Gastrocnemius medialis (tissue), 4 donors: ENCODE results near the gene AIF1L.

ENCODE experiments used
- POLR2A ChIP-seq, 2 donors: fragments of 450-650 bp; IDR thresholded peaks; one replicate each; pipeline ENCODE4 v1.6.1; 2017; ENCODE audit warnings: antibody characterized with exemption in 2 of 2, mild to moderate bottlenecking in 2 of 2, moderate library complexity in 2 of 2
- TF ChIP-seq, protein P1 (sequence below), 5 experiments: fragments of 450-650 bp in 3 of 5; fragments of 200-600 bp in 2 of 5; sonication (generic) in 2 of 5; IDR thresholded peaks in 4 of 5; conservative IDR thresholded peaks in 1 of 5; 1 replicate in 4 of 5; 2 replicates in 1 of 5; pipeline ENCODE4 v1.5.1; 2016 to 2019; ENCODE audit warnings: antibody characterized with exemption in 5 of 5, mild to moderate bottlenecking in 3 of 5, moderate library complexity in 3 of 5

DNA sequence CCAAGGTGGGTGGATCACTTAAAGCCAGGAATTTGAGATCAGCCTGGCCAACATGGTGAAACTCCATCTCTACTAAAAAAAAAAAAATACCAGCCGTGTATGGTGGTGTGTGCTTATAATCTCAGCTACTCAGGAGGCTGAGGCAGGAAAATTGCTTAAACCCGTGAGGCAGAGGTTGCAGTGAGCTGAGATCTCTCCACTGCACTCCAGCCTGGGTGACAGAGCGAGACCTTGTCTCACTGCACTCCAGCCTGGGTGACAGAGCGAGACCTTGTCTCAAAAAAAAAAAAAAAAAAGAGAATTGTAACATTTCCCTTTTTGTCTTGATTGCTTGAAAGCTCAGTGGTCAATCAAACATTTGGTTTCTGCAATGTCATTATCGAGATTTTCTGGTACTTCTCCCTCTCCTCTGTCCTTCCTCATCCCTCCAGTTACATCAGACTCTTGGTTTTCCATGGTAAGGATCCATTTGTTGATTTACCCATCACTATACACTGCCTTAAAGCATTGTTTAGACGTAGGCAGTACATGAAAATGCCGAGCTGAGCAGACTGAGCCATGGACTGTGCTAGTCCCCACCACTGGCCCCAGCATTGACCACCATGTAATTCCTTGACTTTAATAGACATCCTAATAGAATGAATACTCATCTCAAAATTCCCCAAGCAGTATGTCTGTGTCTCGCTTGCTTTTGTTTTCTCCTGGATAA is 11.5 kb upstream of the AIF1L start:
- TF ChIP-seq, protein P1, sequence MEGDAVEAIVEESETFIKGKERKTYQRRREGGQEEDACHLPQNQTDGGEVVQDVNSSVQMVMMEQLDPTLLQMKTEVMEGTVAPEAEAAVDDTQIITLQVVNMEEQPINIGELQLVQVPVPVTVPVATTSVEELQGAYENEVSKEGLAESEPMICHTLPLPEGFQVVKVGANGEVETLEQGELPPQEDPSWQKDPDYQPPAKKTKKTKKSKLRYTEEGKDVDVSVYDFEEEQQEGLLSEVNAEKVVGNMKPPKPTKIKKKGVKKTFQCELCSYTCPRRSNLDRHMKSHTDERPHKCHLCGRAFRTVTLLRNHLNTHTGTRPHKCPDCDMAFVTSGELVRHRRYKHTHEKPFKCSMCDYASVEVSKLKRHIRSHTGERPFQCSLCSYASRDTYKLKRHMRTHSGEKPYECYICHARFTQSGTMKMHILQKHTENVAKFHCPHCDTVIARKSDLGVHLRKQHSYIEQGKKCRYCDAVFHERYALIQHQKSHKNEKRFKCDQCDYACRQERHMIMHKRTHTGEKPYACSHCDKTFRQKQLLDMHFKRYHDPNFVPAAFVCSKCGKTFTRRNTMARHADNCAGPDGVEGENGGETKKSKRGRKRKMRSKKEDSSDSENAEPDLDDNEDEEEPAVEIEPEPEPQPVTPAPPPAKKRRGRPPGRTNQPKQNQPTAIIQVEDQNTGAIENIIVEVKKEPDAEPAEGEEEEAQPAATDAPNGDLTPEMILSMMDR (IDR thresholded peaks at IDR 0.05 in 4 of 5, conservative IDR thresholded peaks at IDR 0.05 in 1 of 5), result no peak
- no peak for TF ChIP-seq POLR2A (IDR thresholded peaks at IDR 0.05)
